ENCODE measurements around the gene SLCO4A1. TPM values are rescaled to one million over a fixed set of nuclear protein-coding genes. Genes with fewer than 3 reads are reported as not detected.

The SLCO4A1 gene
- total and polyA plus RNA-seq, 12 donors, result 0.39 to 27.0 (median 4.9) TPM

DNA sequence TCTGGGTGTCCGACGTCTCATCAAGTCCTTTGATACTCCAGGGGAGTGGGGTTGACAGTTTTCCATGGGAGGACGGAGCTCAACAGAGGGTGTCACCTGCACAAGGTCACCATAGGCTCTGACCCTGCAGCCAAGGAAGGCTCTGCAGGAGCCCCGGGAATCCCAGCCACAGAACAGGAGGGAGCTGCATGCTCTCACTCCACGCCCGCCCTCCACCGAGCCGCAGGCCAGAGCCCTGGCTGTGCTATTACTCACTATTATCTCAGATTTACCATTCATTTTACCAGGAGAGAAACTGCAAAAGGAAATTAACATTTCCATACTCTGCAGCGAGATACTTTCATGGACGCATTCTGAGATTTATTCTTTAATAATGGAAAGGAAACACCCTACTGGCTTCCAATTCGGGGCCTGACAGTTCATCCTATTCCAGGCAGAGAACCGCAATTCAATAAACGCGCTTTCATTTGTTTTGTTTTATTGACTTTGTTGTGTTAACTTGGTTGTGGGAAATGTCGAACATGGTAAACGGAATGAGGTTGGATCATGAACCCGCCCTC, 48.0 kb downstream of the SLCO4A1 start:
- H3K4me3 ChIP-seq, result no peak overlapping the region
- no peaks in the 10 kb centered on the region for H3K36me3 ChIP-seq (replicated peaks in 1 of 2)
- TF ChIP-seq POLR2A (IDR thresholded peaks at IDR 0.05) (no peak), CTCF (IDR thresholded peaks at IDR 0.05) (no peak)
- intact Hi-C loops (cut with DNase I), result no loop called here
- no peaks in the 10 kb centered on the region for H3K9me3 ChIP-seq (replicated peaks in 1 of 3)
- H3K27ac ChIP-seq, result no peak overlapping the region
- no peak for DNase-seq
- no peaks in the 10 kb centered on the region for H3K4me1 ChIP-seq (replicated peaks in 1 of 2)
- peaks cover 16% of the 10 kb centered on the region for H3K27me3 ChIP-seq
- 72 to 84% (median 82%) methylated on average over 16 to 17 of the region's 17 CpGs for WGBS, 4 donors

DNA sequence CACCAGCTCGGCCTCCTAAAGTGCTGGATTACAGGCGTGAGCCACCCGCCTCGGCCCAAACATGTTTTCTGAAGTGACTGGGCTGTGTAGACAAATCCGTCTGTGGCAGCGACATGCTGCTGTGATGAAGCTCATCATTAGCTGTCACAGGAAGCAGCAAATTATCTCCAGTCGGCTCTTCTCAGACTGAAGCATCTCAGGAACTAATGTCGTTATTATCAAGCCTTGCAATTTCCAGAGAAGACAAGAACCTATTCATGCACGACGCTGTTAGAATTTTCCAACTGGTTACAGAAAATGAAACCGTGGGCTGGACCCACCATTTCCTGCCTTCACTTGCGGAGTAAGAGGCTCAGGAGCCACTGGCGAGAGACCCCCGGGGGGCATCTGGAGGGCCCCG, 49.2 kb downstream of the SLCO4A1 start:
- 74 to 81% (median 76%) methylated on average over 14 to 15 of the region's 15 CpGs for WGBS, 4 donors
- intact Hi-C loops (cut with DNase I), result no loop called here

GRCh38 chr20:62692176-62692575, 49.9 kb downstream of the SLCO4A1 start:
- DNase-seq, result no peak
- intact Hi-C loops (cut with DNase I), result no loop called here
- no peaks in the 10 kb centered on the region for H3K4me1 ChIP-seq (replicated peaks in 1 of 2)
- 69 to 96% (median 73%) methylated on average over 4 to 8 of the region's 8 CpGs for WGBS, 4 donors
- H3K27me3 ChIP-seq, result peaks cover 10% of the 10 kb centered on the region
- no peak overlapping the region for H3K4me3 ChIP-seq
- H3K9me3 ChIP-seq (replicated peaks in 1 of 3), result no peaks in the 10 kb centered on the region
- TF ChIP-seq POLR2A (IDR thresholded peaks at IDR 0.05), result no peak
- no peak for TF ChIP-seq CTCF (IDR thresholded peaks at IDR 0.05)
- no peaks in the 10 kb centered on the region for H3K36me3 ChIP-seq (replicated peaks in 1 of 2)
- H3K27ac ChIP-seq, result no peak overlapping the region

More for the DNA sequence above, 49.2 kb downstream of the SLCO4A1 start:
- no peaks in the 10 kb centered on the region for H3K36me3 ChIP-seq (replicated peaks in 1 of 2)
- DNase-seq, result no peak
- no peaks in the 10 kb centered on the region for H3K4me1 ChIP-seq (replicated peaks in 1 of 2)
- peaks cover 10% of the 10 kb centered on the region for H3K27me3 ChIP-seq
- H3K4me3 ChIP-seq, result no peak overlapping the region
- H3K27ac ChIP-seq, result no peak overlapping the region
- TF ChIP-seq POLR2A (IDR thresholded peaks at IDR 0.05) (no peak), CTCF (IDR thresholded peaks at IDR 0.05) (no peak)
- H3K9me3 ChIP-seq (replicated peaks in 1 of 3), result no peaks in the 10 kb centered on the region

- no peak for DNase-seq
- no peaks in the 10 kb centered on the region for H3K36me3 ChIP-seq (replicated peaks in 1 of 2)
- H3K27me3 ChIP-seq, result peaks cover 10% of the 10 kb centered on the region
- H3K27ac ChIP-seq, result no peak overlapping the region
- TF ChIP-seq CTCF (IDR thresholded peaks at IDR 0.05), result no peak
- no peak for TF ChIP-seq POLR2A (IDR thresholded peaks at IDR 0.05)
- no peak overlapping the region for H3K4me3 ChIP-seq
- 72 to 83% (median 80%) methylated on average over 17 to 22 of the region's 22 CpGs for WGBS, 4 donors
- H3K9me3 ChIP-seq (replicated peaks in 1 of 3), result no peaks in the 10 kb centered on the region
- intact Hi-C loops (cut with DNase I), result no loop called here
- no peaks in the 10 kb centered on the region for H3K4me1 ChIP-seq (replicated peaks in 1 of 2)
Measured at GRCh38 chr20:62692801-62693523, 50.7 kb downstream of the SLCO4A1 start.

Measured in adrenal gland (tissue), 12 donors.